ENCODE measurements around the gene ZSCAN16. TPM values are rescaled to one million over a fixed set of nuclear protein-coding genes. Genes with fewer than 3 reads are reported as not detected.
"Not testable (repeated sequence)": the region's sequence is repeated elsewhere in the genome, so short reads cannot be mapped to it uniquely, and the experiment has no call there.

The ZSCAN16 gene
- 4.1 TPM for total RNA-seq

GRCh38 chr6:28124350-28124970 lies at the start of gene ZSCAN16:
Gene ZSCAN16, plus strand, starts transcription at chr6:28124609. Its CDS starts 835 bp downstream, at chr6:28125444.
- ATAC-seq, result peak; percentile 99
- intact Hi-C loops (cut with DNase I), result no loop called here
- DNase-seq (ENCODE audit: low spot score), result peak; percentile 85

- DNase-seq (ENCODE audit: low spot score), result no peak
- intact Hi-C loops (cut with DNase I), result no loop called here
- ATAC-seq, result no peak
Observed at GRCh38 chr6:28078050-28078449, 46.4 kb upstream of the ZSCAN16 start.

- ATAC-seq (no peak), DNase-seq (ENCODE audit: low spot score) (no peak)
- intact Hi-C loops (cut with DNase I), result no loop called here
Observed at GRCh38 chr6:28078836-28079235, 45.6 kb upstream of the ZSCAN16 start.

GRCh38 chr6:28080381-28080630 lies 44.1 kb upstream of the ZSCAN16 start, which contains the start of gene ZNF165:
Gene ZNF165, plus strand, starts transcription at chr6:28080568. Its CDS starts 4,913 bp downstream, at chr6:28085481.
- intact Hi-C loops (cut with DNase I), result not testable (repeated sequence)

GRCh38 chr6:28080631-28081485 lies 43.6 kb upstream of the ZSCAN16 start:
- intact Hi-C loops (cut with DNase I), result no loop called here
- peak; percentile 96 for DNase-seq (ENCODE audit: low spot score)

More at GRCh38 chr6:28080381-28080630, 44.1 kb upstream of the ZSCAN16 start, which contains the start of gene ZNF165:
- DNase-seq (ENCODE audit: low spot score); ATAC-seq: not testable (repeated sequence)

GRCh38 chr6:28081486-28081751 lies 43.0 kb upstream of the ZSCAN16 start:
- DNase-seq (ENCODE audit: low spot score) (no peak), ATAC-seq (peak; percentile 45)
- intact Hi-C loops (cut with DNase I), result no loop called here

More at GRCh38 chr6:28080631-28081485, 43.6 kb upstream of the ZSCAN16 start:
- peak; percentile 99 for ATAC-seq

GRCh38 chr6:28082939-28083338 lies 41.5 kb upstream of the ZSCAN16 start:
- intact Hi-C loops (cut with DNase I), result no loop called here
- ATAC-seq, result no peak
- no peak for DNase-seq (ENCODE audit: low spot score)

GRCh38 chr6:28089054-28089453 lies 35.4 kb upstream of the ZSCAN16 start:
- no peak for DNase-seq (ENCODE audit: low spot score)
- intact Hi-C loops (cut with DNase I), result no loop called here
- ATAC-seq, result no peak

- intact Hi-C loops (cut with DNase I), result no loop called here
- DNase-seq (ENCODE audit: low spot score) (no peak), ATAC-seq (no peak)
Observed at GRCh38 chr6:28090917-28091586, 33.4 kb upstream of the ZSCAN16 start.

GRCh38 chr6:28102222-28102621 lies 22.2 kb upstream of the ZSCAN16 start:
- intact Hi-C loops (cut with DNase I); DNase-seq (ENCODE audit: low spot score); ATAC-seq: not testable (repeated sequence)

GRCh38 chr6:28102699-28103098 lies 21.7 kb upstream of the ZSCAN16 start:
- DNase-seq (ENCODE audit: low spot score); ATAC-seq; intact Hi-C loops (cut with DNase I): not testable (repeated sequence)

- intact Hi-C loops (cut with DNase I), result no loop called here
- peak; percentile 85 for DNase-seq (ENCODE audit: low spot score)
- ATAC-seq, result peak; percentile 98
Observed at GRCh38 chr6:28104392-28105244, 19.8 kb upstream of the ZSCAN16 start.

- no peak for DNase-seq (ENCODE audit: low spot score)
- intact Hi-C loops (cut with DNase I), result no loop called here
- ATAC-seq, result no peak
Observed at GRCh38 chr6:28105245-28105639, 19.2 kb upstream of the ZSCAN16 start.

GRCh38 chr6:28107506-28107905 lies 16.9 kb upstream of the ZSCAN16 start:
- DNase-seq (ENCODE audit: low spot score) (no peak), ATAC-seq (no peak)
- intact Hi-C loops (cut with DNase I), result no loop called here

- ATAC-seq (no peak), DNase-seq (ENCODE audit: low spot score) (no peak)
- intact Hi-C loops (cut with DNase I), result no loop called here
Observed at GRCh38 chr6:28111964-28112363, 12.4 kb upstream of the ZSCAN16 start.

GRCh38 chr6:28115799-28116198 lies 8.6 kb upstream of the ZSCAN16 start:
- ATAC-seq, result no peak
- intact Hi-C loops (cut with DNase I), result no loop called here

GRCh38 chr6:28117386-28118050 lies 6.9 kb upstream of the ZSCAN16 start:
- intact Hi-C loops (cut with DNase I), result no loop called here
- no peak for DNase-seq (ENCODE audit: low spot score)
- no peak for ATAC-seq

More at GRCh38 chr6:28115799-28116198, 8.6 kb upstream of the ZSCAN16 start:
- no peak for DNase-seq (ENCODE audit: low spot score)

- intact Hi-C loops (cut with DNase I), result no loop called here
- ATAC-seq (no peak), DNase-seq (ENCODE audit: low spot score) (no peak)
Observed at GRCh38 chr6:28118217-28118616, 6.2 kb upstream of the ZSCAN16 start.

GRCh38 chr6:28121876-28122275 lies 2.5 kb upstream of the ZSCAN16 start:
- ATAC-seq (no peak), DNase-seq (ENCODE audit: low spot score) (no peak)
- intact Hi-C loops (cut with DNase I), result no loop called here

Data from sciatic nerve (tissue), 2 donors.